HG03025 (cell line): ENCODE data around the gene SGCD.

Experiments
- ATAC-seq: cut with Tn5 transposase; IDR thresholded peaks from one replicate; pipeline ENCODE4 v1.9.1; 2021; ENCODE audit warnings: mild to moderate bottlenecking, moderate library complexity; ENCODE audit not compliant: unreplicated experiment, low FRiP score

SGCD gene

DNA sequence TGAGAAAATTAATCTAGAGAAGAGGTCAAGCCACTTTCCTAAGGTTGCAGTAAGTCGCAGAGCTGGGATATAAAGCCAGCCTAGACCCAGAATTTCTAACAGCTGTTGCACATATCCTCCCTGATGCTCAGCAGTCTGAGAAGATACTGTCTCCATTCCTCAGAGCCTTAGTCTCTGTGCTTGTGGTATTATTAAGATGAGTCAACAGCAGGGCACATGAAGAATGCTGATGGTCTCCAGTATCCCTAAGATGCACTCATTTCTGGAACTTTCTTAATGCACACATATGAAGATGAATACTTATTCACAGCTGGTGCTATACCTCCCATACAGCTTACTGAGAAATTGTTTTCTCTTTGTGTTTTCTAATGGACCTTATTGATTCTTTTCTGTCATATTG is 32.5 kb downstream of the SGCD start:
- ATAC-seq = peak; percentile 42

DNA sequence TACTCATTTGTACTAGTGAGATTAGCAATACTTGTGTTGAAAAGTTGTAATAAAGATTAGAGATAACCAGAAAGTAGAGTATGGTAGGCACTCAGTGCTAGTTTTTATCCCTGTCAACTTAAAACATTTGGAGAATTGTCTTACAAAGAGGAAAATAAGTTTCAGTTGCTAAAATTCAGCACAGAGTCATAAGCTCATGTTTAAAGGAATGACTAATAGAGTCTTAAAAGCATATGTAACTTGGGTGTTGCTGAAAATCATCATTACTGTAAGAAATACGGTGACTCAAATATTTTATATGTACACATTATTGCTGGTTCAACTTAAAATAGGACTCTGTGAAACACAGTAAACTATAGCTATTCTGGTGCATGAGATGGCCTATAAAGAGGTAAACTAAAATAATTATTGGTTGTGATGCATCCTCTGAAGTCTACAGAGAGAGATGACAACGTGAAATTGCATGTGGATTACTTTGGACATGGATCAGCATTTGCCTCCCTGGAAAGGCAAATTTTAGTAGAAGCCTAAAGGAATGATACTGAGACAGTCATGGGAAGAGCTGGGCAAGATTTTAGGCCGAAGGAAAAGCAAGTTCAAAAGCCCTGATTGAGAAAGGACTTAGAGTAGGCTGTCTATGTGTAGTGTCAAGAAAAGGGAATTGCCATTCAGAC is 34.6 kb downstream of the SGCD start:
- no peak for ATAC-seq

DNA sequence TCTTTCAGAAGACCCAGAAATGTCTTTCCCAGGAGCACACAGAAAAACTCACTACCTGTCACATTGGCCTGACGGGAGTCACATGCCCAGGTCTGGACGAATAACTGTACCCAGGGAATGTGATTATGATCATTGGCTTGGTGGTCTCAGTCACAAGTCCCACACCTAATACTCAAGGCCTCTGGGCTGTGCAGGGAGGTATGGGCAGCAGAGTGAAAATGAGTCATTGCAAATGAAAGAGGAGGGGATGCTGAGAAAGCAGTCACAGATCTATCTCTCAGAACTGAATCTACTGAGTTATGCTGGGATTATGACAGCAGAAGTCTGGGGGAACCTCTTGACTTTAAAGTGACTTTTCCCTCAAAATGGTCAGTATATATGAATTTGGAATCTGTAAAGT is 36.9 kb downstream of the SGCD start:
- no peak for ATAC-seq

- no peak for ATAC-seq
These were observed 39.6 kb downstream of the SGCD start for GRCh38 chr5:156366521-156366920.

DNA sequence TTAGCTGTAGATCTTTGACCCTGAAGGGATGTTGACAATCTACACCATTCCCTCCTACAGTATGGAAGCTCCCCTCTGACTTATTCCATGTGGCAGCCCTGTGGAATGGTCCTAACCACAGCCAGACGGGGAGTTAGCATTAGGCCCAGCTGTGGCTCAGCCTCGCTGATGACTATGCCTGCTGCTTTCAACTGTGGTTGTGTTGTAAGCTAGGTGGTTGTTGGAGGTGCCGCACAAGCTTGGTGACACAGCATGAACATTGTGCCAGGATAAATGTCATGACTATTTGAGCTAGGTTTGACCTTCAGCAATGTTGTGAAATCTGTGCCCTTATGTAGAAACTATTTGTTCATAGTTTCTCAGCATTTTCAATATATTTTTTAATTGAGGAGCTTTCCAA is 40.6 kb downstream of the SGCD start:
- no peak for ATAC-seq

DNA sequence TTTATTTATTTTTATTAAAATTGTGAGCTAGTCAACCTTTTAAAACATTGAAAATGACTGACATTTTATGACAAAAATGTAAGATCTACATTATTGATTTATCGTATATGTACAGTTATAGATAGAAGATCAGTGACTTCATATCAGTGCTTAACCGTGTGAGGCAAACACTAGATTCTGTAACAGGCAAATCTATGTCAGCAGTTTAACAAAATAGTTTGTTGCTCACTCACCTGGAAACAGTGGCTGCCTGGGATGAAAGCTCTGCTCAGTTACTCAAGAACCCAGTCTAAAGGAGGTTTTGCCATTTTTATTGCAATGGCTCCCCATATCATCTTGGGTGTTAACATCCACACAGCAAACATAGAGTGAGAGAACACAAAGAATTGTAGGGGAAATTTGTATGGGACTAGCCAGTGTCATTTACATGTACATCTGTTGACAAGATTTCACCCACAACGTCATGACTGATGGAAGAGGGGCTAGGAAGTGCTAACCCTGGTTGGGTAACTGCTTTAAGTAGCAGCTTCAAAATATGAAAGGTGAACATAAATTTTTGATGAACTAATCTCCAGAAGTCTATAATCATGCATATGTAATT is 49.0 kb downstream of the SGCD start:
- ATAC-seq = peak; percentile 58

DNA sequence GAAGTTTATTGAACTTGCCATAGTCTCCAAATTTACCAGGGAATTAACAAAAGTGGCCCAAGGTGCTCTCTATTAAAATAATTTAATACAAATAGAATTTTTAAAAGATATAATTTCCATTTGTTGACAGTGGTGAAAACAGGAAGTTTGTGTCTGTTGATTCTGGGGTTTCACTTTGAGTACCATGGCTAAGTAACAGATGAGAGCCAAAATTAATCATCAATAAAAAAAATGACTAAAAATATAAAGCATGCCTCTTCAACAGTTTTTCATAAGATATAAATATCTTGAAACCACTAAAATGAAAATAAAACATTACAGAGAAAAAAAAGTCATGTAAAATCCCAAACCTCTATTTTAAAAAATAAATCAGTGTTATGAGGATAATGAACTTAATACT is 49.8 kb downstream of the SGCD start:
- no peak for ATAC-seq

- no peak for ATAC-seq
These were observed 51.2 kb downstream of the SGCD start for GRCh38 chr5:156378159-156378558.

GRCh38 chr5:156379206-156379605 is 52.2 kb downstream of the SGCD start:
- ATAC-seq = no peak

DNA sequence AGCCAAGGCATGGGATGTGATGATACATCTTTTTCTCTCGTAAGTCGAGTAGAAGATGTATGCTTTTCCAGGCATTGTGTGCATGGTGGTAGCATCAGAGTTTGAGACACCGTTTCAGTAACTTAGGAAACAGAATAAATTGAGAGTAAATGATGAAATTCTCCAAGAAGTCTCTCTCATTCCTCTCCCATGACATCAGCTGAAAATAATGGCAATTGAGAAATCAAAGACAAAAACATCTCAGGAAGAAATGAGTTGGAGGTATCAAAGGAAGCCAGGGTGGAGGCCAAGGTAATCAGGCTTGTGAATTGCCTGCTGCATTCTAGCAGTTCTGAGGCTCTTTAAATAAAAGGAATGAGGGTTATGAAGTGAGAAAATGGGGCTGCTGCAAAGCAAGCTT is 53.9 kb downstream of the SGCD start:
- ATAC-seq = no peak

GRCh38 chr5:156383510-156384265 is 56.7 kb downstream of the SGCD start:
- no peak for ATAC-seq

DNA sequence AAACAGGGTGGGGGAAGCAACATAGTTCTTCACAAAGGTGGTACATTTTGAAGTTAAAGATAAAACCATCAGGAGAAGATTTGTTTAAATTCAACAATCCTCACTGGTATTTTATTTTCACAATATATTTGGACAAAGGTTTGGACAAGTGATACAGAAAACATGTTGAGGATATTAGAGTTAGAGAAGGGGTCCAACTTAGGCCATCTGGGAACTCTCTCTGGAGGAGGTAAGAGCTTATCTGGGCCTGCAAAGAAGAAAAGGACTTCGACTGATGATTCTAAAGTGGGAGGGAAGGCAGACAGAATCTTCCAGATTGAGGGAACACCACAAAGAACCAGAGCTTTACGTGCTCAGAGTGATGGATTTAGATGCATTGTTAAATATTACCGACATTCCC is 58.5 kb downstream of the SGCD start:
- no peak for ATAC-seq

- no peak for ATAC-seq
These were observed 60.0 kb downstream of the SGCD start for GRCh38 chr5:156386976-156387375.

DNA sequence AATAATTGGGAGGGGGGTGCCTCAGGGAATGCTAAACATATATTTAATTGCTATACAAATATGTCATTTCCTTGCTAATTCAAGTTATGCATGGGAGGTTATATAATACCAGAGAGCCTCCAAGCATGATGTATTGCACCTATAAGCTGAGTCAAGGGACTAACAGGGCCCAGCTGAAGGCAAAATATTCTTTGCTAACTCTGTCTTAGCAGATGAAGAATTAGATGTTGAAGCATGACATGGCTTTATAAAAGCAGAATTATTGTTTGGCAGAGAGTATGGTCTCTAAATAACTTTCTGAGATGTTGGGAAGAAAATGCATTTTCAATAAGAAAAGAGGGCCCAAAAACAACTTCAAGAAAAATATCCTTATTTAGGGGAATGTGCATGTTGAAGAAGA is 60.4 kb downstream of the SGCD start:
- no peak for ATAC-seq

- ATAC-seq = no peak
These were observed 61.3 kb downstream of the SGCD start for GRCh38 chr5:156388233-156388632.

DNA sequence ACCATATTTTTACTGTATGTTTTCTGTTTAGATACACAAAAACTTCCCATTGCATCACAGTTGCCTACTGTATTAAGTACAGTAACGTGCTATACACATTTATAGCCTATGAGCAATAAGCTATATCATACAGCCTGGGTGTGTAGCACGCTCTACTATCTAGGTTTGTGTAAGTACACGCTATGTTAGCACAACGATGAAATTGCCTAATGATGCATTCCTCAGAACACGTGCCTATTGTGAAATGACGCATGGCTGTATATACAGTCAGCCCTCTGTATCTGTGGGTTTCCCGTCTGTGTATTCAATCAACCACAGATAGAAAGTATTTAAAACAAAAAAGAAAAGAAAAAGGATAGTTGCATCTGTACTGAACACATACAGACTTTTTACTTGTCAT is 64.2 kb downstream of the SGCD start:
- no peak for ATAC-seq

DNA sequence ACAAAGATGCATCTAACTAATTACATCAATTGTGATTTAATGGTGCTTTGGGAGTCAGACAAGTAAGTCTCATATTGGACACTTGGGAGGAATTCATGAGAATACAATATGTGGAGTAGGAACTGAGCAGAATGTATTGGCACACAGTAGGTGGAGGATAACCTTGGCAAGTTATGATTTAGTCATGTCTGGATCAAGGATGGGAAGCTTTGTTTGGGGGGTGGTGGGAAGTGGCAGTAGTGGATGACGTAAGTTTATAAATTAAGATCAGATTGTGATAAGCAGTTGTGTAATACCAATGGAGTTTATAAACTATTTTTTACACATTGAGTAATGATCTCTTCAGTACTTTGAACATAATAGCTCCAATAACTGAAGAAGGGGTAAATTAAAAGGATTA is 67.0 kb downstream of the SGCD start:
- ATAC-seq = no peak

GRCh38 chr5:156394642-156395305 is 67.8 kb downstream of the SGCD start:
- ATAC-seq = no peak

- ATAC-seq = no peak
These were observed 68.3 kb downstream of the SGCD start for GRCh38 chr5:156395306-156395675.

DNA sequence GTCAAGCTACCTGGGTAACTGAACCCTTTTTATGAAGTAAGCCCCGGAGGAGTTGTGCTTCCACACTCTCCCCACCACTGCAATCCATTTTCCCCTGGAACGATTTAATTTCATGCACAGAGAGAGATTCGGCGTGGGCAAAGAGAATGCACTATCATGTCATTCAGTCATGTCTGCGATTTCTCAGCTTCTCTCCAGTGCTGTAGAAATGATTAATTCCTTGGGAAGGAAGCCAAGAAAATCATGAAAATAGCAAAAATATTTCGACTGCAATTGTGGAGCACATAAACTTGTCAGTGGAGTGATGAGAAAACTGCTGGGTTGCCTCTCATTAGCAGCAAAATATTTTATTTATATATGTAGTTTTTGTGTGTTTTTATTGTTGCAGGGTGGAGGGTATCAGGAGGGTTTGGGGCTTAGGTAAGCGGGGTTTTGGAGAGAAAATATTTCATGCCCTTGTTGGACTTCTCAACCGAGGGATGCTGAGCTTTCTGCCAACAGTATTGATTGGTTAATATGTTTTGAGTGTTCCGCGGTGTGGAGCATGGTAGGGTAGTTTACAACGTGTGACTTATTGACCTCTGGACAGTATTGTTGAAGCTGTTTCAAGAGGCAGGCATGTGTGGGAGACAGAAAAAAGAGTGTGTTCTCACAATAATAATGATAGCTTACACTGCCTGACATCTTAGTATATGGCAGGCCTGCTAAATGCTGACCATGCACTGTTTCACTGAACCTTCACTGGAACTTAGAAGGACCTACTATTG is 69.3 kb downstream of the SGCD start:
- ATAC-seq = no peak

GRCh38 chr5:156396830-156397081 is 69.8 kb downstream of the SGCD start:
- no peak for ATAC-seq
